Ramos (cell line): ENCODE measurements around the gene RAB17.
"Not testable (repeated sequence)": the region's sequence is repeated elsewhere in the genome, so short reads cannot be mapped to it uniquely, and the experiment has no call there.

Experiments
- in situ Hi-C: fragments of 300-500 bp; cut with MboI; formaldehyde crosslinking; loops from one replicate; pipeline ENCODE4 v1.14.3; 2022; ENCODE audit warnings: low sequenced_read_pairs; ENCODE audit not compliant: unreplicated experiment

Gene RAB17

DNA sequence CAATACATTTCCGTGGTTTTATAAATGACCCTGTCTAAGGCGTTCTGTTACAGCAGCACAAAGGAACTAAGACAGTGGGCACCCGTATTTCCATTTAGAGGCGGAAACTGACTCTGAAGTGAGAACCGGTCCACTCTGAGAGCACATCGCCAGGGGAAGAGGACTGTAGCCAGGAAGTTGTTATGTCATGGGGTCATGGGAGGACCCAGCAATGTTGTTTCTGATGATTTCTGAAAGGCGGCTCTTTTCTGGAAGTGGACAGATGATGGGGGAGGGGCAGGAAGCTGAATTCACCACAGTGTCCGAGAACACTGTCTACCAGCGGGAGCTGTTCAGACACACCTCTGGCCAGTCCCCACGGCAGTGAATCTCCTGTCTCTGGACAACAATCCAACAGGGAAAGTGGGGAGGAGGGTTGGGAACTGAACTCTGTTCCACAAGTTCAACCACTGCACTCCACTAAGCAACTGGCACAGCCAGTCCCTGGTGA, 34.7 kb upstream of the RAB17 start:
- in situ Hi-C loops, result no loop called here

DNA sequence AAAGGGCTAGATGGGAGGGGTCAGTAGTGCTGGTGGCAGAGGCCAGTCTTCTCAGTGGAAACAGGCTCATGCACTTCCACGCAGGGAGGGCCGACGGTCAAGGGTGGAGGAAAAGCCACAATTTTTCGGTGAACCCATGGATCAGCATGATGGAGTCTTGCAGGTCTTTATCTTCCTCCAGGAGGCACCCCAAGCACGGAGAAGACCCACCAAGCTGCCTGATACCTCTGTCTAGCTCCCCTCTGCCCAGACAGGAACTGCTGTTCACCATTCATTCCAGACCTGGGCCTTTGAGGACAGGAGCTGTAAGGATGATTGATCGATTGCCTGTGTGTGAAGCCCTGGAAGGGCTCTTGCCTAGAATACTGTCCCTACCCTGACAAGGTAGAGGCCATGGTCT, 34.0 kb upstream of the RAB17 start:
- in situ Hi-C loops, result no loop called here

DNA sequence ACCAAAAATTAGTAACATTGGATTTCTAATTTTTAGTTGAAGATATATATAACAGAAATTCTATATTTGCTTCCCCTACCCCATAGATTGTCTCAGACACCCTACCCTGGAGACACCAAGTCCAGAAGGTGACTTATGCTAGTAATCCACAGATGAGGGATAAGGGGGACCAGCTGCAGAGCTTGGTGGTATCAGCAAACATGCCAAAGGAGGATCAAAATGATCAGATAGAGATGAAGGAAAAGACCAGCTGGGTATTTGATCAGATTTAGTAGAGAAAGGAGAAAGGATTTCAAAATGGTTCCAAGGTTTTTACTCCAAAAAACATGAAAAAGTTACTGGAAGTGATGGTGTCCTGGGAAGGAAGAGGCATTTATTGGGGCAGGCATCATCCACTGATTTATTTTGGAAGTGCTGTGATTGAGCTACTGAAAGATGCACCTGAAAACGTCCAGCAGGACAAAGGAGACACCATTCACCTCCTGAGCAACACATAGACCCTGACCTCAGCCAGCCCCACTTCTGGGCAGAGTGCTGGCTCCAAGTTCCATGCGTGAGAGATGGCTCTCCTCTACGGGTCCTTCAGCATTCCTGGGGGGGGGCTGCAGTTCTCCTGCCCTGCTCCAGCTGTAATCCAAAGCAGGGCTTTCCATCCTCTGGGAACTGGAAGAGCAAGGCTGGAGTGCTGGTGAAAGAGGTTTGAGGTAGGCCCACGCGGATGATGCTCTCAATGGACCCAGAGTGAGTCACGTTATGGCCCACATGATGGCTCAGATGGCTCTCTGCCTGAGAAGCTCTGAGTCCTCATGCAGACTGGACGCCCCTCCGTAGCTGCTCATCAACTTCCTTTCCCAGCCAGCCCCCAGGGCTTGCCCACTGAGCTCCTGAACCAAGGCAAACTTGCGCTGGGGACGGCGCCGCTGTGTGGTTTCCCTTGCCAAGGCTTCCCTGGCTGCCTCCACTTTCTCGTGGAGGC, 33.2 kb upstream of the RAB17 start:
- in situ Hi-C loops, result no loop called here

DNA sequence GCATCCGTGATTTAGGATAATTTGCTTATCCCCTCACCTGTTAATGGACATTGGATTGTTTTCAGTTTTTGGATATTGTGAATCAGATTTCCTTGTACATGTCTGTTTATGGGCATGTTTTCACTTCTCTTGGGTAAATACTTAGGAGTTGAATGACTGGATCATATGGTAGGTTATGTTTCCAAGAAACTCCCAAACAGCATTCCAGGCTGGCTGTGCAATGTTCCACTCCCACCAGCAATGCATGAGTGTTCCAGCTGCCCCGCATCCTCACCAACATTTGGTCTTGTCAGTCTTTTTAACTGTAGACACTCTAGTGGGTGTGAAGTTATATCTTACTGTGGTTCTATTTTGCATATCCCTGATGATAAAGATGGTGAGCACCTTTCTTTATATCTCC, 27.9 kb upstream of the RAB17 start:
- in situ Hi-C loops, result no loop called here

DNA sequence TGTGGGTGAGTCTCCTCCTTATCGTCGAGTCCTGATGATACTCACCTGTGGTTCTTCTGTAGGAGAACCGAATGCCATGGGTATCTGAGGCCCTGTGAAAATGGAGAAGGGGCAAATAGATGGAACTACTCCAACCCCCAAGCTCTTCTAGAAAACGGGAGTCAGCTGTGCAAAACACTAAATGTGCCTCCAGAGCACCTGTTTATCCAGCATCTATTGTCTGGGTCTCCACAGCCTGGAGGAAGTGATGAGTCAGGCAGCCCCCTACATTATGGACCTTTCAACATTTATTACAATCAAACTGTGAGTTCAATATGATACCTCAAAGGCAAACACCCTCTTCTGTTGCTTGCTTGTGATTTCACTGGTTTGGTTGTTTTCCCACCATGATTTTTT, 27.1 kb upstream of the RAB17 start:
- in situ Hi-C loops, result no loop called here

DNA sequence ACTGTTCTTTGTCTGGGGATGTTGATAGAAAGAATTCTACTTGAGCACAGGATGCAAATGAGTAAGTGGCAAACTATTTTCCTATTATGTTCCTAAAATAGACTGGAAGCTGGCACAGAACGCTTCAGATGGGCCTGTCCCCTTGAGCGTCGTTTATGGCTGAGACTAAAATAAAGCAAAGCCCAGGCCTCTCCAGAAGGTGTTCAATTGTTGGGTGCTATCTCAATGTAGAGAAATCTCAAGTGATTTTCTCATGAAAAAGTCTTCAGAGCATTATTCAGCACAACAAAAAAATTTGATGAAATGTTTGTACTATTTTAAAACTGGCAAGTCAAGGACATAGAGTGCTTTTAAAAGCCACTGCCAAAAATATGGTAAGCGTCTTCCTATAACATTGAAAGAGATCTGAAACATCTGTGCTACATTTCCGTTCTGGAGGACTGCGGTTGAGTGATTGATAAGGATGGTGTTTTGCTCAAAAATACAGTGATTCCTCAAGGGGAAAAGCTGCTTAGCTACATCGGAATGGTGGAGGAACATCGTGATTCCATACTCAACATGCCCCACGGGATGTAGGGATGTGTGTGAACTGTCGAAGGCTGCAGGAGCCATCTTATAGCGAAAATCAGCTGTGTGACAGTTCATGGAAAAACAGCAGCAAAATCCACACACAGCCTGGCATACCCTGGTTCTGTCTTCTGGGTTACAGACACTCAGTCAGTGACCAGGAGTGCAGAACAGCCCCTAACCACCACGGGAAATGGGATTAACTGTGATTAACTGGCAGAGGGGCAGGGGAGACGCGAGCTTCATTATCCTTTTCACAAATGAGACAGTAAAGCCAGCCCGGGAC, 26.4 kb upstream of the RAB17 start:
- in situ Hi-C loops, result no loop called here

DNA sequence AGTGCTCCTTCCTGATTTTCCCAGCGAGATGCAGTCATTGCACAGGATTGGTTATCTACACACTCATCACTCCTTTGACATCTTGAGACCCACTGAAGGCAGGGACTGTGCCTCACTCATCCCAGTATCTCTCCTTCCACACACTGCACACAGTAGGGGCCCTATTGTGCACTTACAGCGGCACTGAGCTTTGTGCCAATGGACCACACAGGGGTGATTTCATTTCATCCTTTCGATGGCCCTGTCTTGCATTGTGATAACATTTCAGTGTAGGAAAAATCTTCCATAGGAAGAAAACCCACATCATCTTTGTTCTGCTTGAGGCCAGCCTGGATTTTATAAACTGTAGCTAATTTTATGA, 25.8 kb upstream of the RAB17 start:
- in situ Hi-C loops, result no loop called here

DNA sequence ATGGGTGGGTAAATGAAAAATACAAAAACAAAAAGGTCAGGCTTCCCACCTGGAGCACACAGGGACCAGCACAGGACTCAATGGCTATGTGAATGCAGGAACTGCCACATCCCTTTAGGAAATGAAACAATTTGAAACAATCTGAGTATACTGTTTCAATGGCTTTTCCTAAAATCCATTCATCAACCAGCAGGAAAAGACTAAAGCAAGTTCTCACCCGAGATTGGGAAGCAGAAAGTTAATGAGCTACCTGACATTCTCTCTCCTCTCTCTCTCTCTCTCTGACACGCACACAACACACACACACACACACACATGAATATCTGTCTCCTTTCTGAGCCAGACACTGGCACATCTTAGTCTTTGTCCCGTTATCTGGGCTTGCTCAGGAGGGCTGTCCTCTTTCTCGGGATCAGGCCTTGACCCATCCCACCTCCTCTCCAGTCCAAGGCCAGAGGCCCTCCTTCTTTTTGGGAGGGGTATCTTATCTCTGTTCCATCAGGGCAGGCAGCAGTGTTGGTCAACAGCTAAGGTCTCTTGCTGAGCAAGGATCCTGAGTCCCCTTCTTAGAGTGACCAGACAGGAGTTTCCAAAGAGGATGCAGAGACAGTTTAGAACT, 25.2 kb upstream of the RAB17 start:
- in situ Hi-C loops, result no loop called here

DNA sequence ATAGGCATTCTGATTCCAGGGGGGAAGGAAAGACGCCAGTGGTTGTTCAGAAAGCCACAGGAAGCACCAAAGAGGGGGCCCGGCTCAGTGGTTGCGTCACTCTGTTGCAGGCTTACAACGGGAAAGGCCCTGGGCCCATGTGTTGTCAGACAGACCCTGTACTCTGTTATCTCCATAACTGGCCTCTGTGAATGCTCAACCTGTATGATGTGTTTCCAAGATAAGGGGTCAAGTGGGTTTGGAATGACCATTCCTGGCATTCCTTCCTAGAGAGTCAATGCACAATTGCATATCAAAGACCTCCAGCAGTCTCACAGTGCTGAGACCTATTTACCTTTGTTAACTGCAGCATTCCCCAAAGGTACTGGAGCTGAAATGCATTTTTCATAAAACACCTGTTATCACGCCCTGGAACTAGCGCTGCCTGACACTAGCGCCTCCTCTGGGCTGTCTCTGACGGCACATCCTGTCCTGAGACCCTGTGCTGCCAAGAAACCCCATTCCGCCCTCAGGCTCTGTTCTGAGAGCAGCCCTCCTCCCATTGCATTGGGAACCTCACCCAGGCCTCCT, 23.7 kb upstream of the RAB17 start:
- in situ Hi-C loops, result no loop called here

DNA sequence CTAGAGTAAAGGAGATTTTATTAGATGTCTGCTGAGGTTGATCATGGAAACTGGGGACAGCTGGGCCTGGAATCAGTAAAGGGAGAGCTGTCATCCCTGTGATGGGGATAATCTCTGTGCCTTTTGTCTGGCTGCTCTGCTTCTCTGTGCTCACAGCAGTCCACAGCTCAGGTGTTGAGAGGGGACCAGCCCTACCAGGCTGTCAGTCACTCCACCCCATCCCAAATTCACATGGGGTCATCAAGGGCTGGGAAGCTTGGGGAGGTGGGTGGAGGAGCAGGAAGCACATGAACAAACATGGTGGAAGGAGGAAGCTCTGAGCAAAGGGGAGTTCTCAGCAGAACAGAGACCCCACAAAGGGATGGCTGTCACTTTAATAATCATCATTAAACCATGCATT, 23.1 kb upstream of the RAB17 start:
- in situ Hi-C loops, result no loop called here

DNA sequence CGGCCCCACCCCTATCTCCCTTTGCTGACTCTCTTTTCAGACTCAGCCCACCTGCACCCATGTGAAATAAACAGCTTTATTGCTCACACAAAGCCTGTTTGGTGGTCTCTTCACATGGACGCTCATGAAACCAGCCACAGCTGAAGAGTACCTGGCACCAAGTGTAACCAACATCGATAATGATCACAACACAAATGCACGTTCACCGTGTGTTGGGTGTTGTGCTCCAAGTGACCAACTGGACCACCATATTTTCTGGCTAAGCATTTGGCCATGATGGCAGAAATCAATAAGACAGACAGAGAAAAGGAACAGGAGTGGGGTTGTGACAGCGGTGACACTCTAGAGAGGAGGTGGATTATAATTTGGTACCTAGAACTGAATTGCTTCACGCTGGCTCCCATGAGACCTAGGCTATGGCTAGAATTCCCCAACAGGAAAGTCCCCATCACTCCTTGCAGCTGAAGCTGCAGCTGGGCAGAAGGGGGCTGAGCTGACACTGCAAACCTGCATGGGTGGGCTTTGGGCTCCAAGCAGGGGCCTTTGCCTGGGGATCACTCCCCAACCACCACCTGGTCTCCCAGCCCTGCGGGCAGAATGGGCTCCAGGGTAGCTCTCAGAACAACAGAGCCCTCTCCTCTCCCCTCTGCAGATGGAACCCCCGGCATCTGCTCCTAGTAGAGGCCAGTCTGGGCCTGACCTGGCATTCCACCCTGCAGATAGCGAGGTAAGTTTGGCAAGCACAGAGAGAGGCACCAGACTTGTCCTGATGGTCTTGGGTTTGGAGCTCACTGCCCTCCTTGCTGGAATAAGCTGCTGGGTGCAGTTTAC, 22.2 kb upstream of the RAB17 start:
- in situ Hi-C loops, result no loop called here

DNA sequence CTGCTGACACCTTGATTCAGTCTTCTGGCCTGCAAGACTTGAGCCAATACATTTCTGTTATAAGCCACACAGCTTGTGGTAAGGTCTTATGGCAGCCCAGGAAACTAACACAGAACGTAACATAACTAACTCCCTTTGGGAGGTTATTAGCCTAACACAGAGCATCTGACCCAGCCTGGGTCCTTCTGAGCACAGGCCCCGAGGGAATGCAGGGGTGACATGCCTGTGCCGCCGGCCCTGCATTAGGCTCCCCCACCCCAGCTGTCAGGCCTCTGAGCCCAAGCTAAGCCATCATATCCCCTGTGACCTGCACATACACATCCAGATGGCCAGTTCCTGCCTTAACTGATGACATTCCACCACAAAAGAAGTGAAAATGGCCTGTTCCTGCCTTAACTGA, 16.0 kb upstream of the RAB17 start:
- in situ Hi-C loops, result not testable (repeated sequence)

DNA sequence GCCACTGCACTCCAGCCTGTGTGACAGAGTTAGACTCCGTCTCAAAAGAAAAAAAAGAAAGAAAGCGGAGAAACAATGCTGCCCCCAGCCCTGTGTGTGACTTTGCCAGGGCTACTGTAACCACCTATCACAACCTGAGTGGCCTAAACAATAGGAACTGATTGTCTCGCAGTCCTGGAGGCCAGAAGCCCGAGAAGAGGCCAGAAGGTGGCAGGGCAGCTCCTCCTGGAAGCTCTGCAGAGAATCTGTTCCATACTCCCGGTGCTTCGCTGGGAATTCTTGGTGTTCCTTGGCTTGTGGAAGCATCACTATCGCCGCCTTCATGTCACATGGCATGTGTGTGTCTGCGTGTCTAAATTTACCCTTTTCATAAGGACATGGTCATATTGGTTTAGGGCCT, 14.4 kb upstream of the RAB17 start:
- in situ Hi-C loops, result no loop called here

DNA sequence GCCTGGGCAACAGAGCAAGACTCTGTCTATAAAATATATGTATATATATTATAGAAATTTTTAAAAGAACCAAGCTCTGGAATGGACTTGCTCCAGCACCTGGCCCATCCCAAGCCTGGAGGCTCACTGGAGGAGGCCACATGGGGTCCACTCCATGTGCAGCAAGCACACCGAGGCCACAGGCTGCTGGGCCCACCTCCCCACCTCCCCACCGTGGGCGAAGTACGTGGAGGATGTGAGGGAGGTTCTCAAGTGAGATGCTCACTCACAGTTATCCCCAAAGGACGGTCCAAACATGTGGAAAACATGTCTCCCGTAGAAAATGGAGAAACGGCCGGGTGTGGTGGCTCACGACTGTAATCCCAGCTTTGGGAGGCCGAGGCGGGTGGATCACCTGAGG, 13.9 kb upstream of the RAB17 start:
- in situ Hi-C loops, result no loop called here

DNA sequence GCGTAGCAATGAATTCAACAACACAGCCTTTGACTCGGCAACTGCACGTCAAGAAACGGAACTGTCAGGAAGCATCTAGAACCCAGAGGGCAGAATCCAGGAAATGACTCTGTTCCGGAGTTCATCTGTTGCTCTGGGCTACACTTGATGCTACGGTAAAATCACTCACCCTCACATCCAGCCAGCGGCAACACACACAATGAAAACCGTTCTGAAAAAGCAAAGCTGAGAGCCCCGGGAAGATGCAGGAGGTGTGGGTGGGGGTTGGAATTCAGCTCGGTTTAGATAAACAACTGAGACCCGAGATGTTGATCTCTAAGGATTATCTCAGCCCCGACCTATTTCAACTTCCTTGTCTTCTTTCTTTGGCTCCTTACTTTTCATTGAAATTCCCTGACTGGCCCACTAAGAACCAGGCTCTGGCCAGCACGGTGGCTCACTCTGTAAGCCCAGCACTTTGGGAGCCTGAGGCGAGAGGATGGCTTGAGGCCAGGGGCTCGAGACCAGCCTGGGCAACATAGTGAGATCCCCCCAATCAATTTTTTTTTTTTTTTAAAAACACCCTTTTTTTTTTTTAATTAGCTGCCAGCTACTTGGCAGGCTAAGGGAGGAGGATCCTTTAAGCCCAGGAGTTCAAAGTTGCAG, 13.3 kb upstream of the RAB17 start:
- in situ Hi-C loops, result no loop called here

DNA sequence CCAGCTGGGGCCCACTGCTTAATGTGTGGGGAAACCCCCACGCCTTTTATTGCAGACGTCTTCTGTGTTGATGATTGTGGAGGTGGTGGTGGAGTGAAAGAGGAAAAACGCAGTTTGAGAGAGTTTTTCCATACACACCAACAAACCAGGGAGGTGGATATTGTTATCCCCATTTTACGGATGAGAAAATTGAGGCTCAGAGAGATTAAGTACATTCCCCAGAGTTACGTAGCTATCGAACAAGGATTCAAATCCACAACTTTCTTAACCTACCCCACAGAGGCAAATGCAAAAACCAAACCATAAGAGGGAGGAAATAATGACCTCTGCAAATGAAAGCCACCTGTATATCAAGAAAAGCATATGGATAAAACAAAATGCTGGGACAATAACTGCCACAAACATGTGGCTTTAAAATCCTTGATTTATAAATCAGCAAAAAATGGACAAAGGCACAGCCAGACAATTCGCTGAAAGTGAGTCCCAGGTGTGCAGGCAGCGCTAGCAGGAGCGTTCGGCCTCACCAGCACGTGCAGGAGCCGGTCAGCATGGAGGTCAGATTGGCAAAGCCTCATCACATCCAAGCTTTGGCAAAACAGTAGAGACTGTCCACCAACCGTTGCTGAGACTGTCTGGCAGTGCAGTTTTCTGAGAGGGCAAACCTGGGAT, 12.6 kb upstream of the RAB17 start:
- in situ Hi-C loops, result no loop called here

DNA sequence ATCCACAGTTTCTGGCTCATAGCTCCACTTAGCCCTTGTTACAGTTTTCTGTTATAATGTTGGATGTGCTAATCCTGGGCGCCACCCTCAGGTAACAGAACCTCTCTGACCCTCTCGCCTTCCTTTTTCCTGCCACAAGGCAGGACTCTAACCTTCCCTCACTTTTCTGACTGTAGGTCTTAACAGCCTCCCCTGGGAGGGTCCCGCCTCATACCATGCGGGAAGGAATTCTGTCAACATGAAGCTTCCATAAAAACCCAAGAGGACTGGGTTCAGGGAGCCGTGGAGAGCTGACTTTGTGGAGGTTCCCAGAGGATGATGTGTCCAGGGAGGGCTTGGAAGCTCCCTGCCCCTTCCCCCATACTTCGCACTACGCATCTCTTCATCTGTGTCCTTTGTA, 11.9 kb upstream of the RAB17 start:
- in situ Hi-C loops, result no loop called here

DNA sequence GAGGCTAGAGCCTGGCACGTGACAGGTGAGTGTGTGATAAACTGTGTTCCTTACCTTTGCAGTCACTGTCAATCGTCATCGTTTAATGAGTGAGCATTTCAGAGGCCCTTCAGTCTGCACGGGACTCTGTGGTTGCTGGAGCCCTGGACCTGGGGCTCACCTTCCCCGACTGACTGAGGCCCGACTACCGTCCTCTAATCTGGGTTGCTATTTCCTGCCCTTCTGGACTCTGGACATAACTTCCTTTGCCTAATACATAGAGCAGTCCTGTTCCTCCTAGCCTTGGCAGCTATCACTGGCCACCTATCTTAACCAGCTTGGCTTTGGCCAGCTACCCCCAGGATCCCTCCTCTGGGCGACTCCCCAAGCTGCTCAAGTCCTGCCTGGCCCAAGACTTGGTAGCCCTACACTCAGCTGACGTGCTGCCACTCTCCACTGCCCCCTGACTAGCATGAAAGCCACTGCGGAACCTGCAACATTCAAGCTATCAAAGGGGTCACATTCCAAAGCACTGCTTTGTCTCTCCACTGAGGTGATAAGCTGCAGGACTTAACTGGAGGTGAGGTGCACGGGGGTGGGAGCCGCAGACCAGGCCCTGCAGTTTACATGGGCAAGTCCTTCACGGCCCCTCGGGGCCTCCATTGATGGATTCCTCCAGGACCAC, 11.1 kb upstream of the RAB17 start:
- in situ Hi-C loops, result no loop called here
